GM12878 (cell line): ENCODE results near the gene MATN3. TPM values are rescaled to one million over a fixed set of nuclear protein-coding genes. Genes with fewer than 3 reads are reported as not detected.

Experiments
- ATAC-seq: fragments of 200-7000 bp; cut with Tn5 transposase; 3 replicates; pipeline ENCODE4 v1.9.1; 2020; ENCODE audit warnings: mild to moderate bottlenecking, moderate library complexity
- BruUV-seq: library from RNA; stranded (reverse); fragments of 400-500 nt; replicated peaks from 2 replicates; lab custom pipeline; 2021; lab: Mats Ljungman, UMichigan
- CTCF ChIA-PET: fragments of 300-600 bp; sonication (Branson Sonifier 250); formaldehyde crosslinking; extraction: SDS; loops from one replicate; lab custom pipeline; 2021; ENCODE audit warnings: inconsistent platforms; lab: Yijun Ruan, JAX
- POLR2A ChIA-PET: fragments of 350-600 bp; formaldehyde crosslinking; extraction: SDS; loops from one replicate; lab custom pipeline; 2021; ENCODE audit warnings: inconsistent platforms; lab: Charles Lee
- RAD21 ChIA-PET: fragments of 300-600 bp; sonication (Branson Sonifier 250); formaldehyde crosslinking; loops from one replicate; lab custom pipeline; 2023; ENCODE audit warnings: antibody characterized with exemption; ENCODE audit not compliant: unreplicated experiment; lab: Charles Lee
- SMC1A ChIA-PET: fragments of 300-600 bp; sonication (Branson Sonifier 250); formaldehyde crosslinking; loops from one replicate; lab custom pipeline; 2023; ENCODE audit not compliant: unreplicated experiment, uncharacterized antibody; lab: Charles Lee
- DNase-seq: peaks from one replicate; pipeline ENCODE4 v3.0.0-alpha.2; 2011; ENCODE audit warnings: low read depth, low spot score
- FAIRE-seq: peaks from 3 replicates; lab custom pipeline; 2011; peaks lifted over from hg19 to GRCh38; lab: Jason Lieb, UNC
- H2AFZ ChIP-seq: 2 replicates; pipeline ENCODE4 v1.6.0; 2011; ENCODE audit warnings: low read depth, low read length, control low read depth; ENCODE audit not compliant: control insufficient read depth
- H3K27ac ChIP-seq: 2 replicates; pipeline ENCODE4 v1.5.1; 2011; ENCODE audit warnings: control low read depth; ENCODE audit not compliant: control insufficient read depth, insufficient read depth
- H3K27me3 ChIP-seq, 2 experiments: replicated peaks in 1 of 2; 2 replicates each; pipeline versions ENCODE4 v1.6.0 to v1.6.1; 2011; ENCODE audit warnings: low read length in 1 of 2; ENCODE audit not compliant: control insufficient read depth in 2 of 2, insufficient read depth in 2 of 2
- H3K36me3 ChIP-seq, 2 experiments: 2 replicates each; pipeline ENCODE4 v1.5.1; 2011; ENCODE audit warnings: low read length in 1 of 2; ENCODE audit not compliant: control insufficient read depth in 2 of 2, insufficient read depth in 2 of 2
- H3K4me1 ChIP-seq: 2 replicates; pipeline ENCODE4 v1.6.1; 2011; ENCODE audit warnings: mild to moderate bottlenecking, low read length, moderate library complexity, mixed read lengths; ENCODE audit not compliant: control insufficient read depth, insufficient read depth
- H3K4me2 ChIP-seq: 2 replicates; pipeline ENCODE4 v1.6.0; 2011; ENCODE audit warnings: control low read depth; ENCODE audit not compliant: control insufficient read depth, insufficient read depth
- H3K4me3 ChIP-seq: fragments of 200-600 bp; sonication (generic); 2 replicates; pipeline ENCODE4 v1.5.1; 2016
- H3K79me2 ChIP-seq: 2 replicates; pipeline ENCODE4 v1.6.0; 2011; ENCODE audit warnings: low read length; ENCODE audit not compliant: control insufficient read depth, insufficient read depth
- H3K9ac ChIP-seq: 2 replicates; pipeline ENCODE4 v1.8.0; 2011; ENCODE audit warnings: low read length, control low read depth, mixed read lengths; ENCODE audit not compliant: control insufficient read depth, insufficient read depth
- H3K9me3 ChIP-seq: replicated peaks from 3 replicates; pipeline ENCODE4 v1.5.1; 2011; ENCODE audit warnings: mild to moderate bottlenecking, low read length; ENCODE audit not compliant: control insufficient read depth, insufficient read depth
- H4K20me1 ChIP-seq: 2 replicates; pipeline ENCODE4 v1.6.0; 2011; ENCODE audit not compliant: control insufficient read depth, insufficient read depth
- CREB1 ChIP-seq: IDR thresholded peaks from 2 replicates; pipeline ENCODE4 v1.6.1; 2012; ENCODE audit warnings: low read depth, mild to moderate bottlenecking, inconsistent platforms
- EZH2 ChIP-seq: IDR thresholded peaks from 2 replicates; pipeline ENCODE4 v1.6.1; 2012; ENCODE audit warnings: low read depth, mild to moderate bottlenecking, control low read depth, inconsistent platforms, low read length, borderline replicate concordance; ENCODE audit not compliant: control insufficient read depth
- JUNB ChIP-seq: IDR thresholded peaks from 2 replicates; pipeline ENCODE4 v1.6.1; 2016; ENCODE audit warnings: antibody characterized with exemption, mild to moderate bottlenecking
- MAX ChIP-seq: IDR thresholded peaks from 2 replicates; pipeline ENCODE4 v1.6.1; 2012; ENCODE audit warnings: low read depth, low read length, improper control_type of control experiment
- MXI1 ChIP-seq: fragments of 150-350 bp; IDR thresholded peaks from 2 replicates; pipeline ENCODE4 v1.6.1; 2011; ENCODE audit warnings: low read depth, mild to moderate bottlenecking, inconsistent platforms, low read length, improper control_type of control experiment
- PAX5 ChIP-seq: IDR thresholded peaks from 2 replicates; pipeline ENCODE4 v1.6.1; 2011; ENCODE audit warnings: low read depth, low read length, borderline replicate concordance
- SUZ12 ChIP-seq: fragments of 200-600 bp; sonication (generic); IDR thresholded peaks from one replicate; pipeline ENCODE4 v1.6.1; 2018; ENCODE audit warnings: antibody characterized with exemption, mild to moderate bottlenecking; ENCODE audit not compliant: unreplicated experiment
- USF1 ChIP-seq: IDR thresholded peaks from 2 replicates; pipeline ENCODE4 v1.6.1; 2011; ENCODE audit warnings: borderline replicate concordance, low read depth, mild to moderate bottlenecking, moderate library complexity, mixed read lengths, low read length; ENCODE audit not compliant: insufficient read depth; ENCODE audit errors: extremely low read length
- YBX1 ChIP-seq: fragments of 450-650 bp; IDR thresholded peaks from 2 replicates; pipeline ENCODE4 v1.6.1; 2016; ENCODE audit warnings: antibody characterized with exemption
- ZBED1 ChIP-seq: IDR thresholded peaks from 2 replicates; pipeline ENCODE4 v1.6.1; 2016; ENCODE audit warnings: borderline replicate concordance
- ZBTB40 ChIP-seq: fragments of 450-650 bp; IDR thresholded peaks from 2 replicates; pipeline ENCODE4 v1.6.1; 2016; ENCODE audit warnings: mild to moderate bottlenecking, moderate library complexity, borderline replicate concordance
- WGBS: methylation state at CpG from one replicate; pipeline ENCODE4 v1.1.6; 2016; ENCODE audit warnings: low lambda C conversion rate; ENCODE audit not compliant: insufficient replicate concordance, insufficient coverage; ENCODE audit errors: missing lambda C conversion rate; 5-methylcytosine and 5-hydroxymethylcytosine counted together
- in situ Hi-C: fragments of 300-500 bp; cut with MboI; formaldehyde crosslinking; loops from 9 replicates; pipeline ENCODE4 v1.14.3; 2018; ENCODE audit warnings: mixed read lengths
- intact Hi-C: fragments of 100-400 bp; cut with micrococcal nuclease; formaldehyde crosslinking; loops from one replicate; pipeline ENCODE4 v1.14.2; 2022; ENCODE audit not compliant: unreplicated experiment
- polyA plus RNA-seq, 11 experiments: library from polyadenylated mRNA; depleted of rRNA in 4 of 11; unstranded in 6 of 11; stranded (reverse) in 5 of 11; fragments of >200 nt; fragmentation: Nextera tagmentation in 4 of 11; fragmentation: Illumina TruSeq in 1 of 11; extraction: Ambion mirVana in 4 of 11; extraction: Trizol in 1 of 11; gene quantifications; 1 replicate in 1 of 11; 2 replicates in 10 of 11; pipeline versions ENCODE4 v1.2.1 to v1.2.3, GENCODE V29; 2011 to 2016; ENCODE audit warnings: inconsistent platforms in 2 of 11, missing spikeins in 2 of 11, low read depth in 1 of 11
- total RNA-seq, 4 experiments: library from RNA; depleted of rRNA in 3 of 4; stranded (reverse); fragments of >200 nt in 3 of 4; fragmentation: Illumina TruSeq in 1 of 4; extraction: Trizol in 1 of 4; gene quantifications; 2 replicates each; pipeline versions ENCODE4 v1.2.1 to v1.2.3, GENCODE V29; 2013 to 2021
- TF ChIP-seq, protein P1 (sequence below): fragments of 450-650 bp; formaldehyde crosslinking; IDR thresholded peaks from 2 replicates; pipeline ENCODE4 v1.4.0; 2020; ENCODE audit warnings: mild to moderate bottlenecking, moderate library complexity

MATN3 gene
- total and polyA plus RNA-seq, 10 of the 15 experiments (the other 5 are each of a cell fraction or from before 2014, with no cell fraction given) = 0.09 TPM; not detected in 9

DNA sequence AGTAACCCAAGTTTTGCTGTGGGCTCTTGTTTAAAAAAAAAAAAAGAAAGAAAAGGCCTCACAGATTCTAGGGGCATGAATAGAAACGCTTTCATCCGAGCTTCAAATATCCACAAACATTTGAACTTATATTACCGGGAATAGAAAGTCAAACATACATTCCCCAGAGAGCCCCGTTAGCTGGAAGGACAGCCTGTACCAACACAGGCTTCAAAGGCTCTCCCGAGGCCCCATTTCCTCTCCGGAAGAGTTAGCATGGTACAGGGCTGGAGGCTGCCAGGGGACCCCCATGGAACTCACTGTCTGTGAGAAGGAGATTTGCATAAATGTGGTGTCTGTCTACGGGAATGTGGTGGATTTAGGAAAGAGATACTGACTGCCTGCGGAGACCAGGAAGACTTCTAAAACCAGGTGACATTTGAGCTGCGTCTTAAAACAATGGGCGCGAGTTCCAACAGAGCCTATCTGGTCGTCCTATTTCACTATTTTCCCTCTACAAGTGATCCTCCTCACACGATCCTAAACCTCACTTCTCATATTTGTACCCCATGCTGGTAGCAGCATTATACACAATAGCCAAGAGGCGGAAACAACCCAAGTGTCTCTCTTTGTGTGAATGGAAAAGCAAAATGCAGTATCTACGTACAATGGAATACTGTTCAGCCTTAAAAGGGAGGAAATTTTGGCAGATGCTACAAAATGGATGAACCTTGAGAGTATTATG is 820 bp upstream of the MATN3 start:
- ChIA-PET CTCF (interaction anchor here (0.8 to 4.6 kb wide), 11 partner anchors 10 to 213 kb away, joined by 3 to 57 read pairs (median 22); partner anchors contain the start of gene SDC1), POLR2A (interaction anchor here (0.6 kb wide), 1 partner anchor 127 kb away, joined by 3 read pairs; no protein-coding TSS in a partner anchor), SMC1A (interaction anchor here (0.8 to 3.7 kb wide), 3 partner anchors 25 to 81 kb away, joined by 3 to 31 read pairs (median 24); no protein-coding TSS in a partner anchor), RAD21 (interaction anchor here (1.6 to 1.9 kb wide), 2 partner anchors 57 to 212 kb away, joined by 4 to 5 read pairs; partner anchors contain the start of gene SDC1)
- Histone ChIP-seq H3K27me3 (peaks cover 5 to 16% of the 10 kb centered on the region in 2 experiments), H3K4me2 (peak overlapping the region; percentile 74; the same call in 1 of the 2 replicates), H3K9ac (no peak overlapping the region), H3K4me3 (peak overlapping the region; percentile 68; the same call in 1 of the 2 replicates), H3K9me3 (no peaks in the 10 kb centered on the region; the same call in 2 of the 3 replicates), H3K27ac (no peak overlapping the region), H3K4me1 (no peaks in the 10 kb centered on the region), H3K36me3 (no peaks in the 10 kb centered on the region), H4K20me1 (no peaks in the 10 kb centered on the region), H3K79me2 (no peaks in the 10 kb centered on the region), H2AFZ (no peak overlapping the region)
- no TSS peak for BruUV-seq
- 45% methylated on average over 14 of the region's 15 CpGs for WGBS
- in situ Hi-C loops (loop anchor here (10.0 kb wide), 1 partner anchor 82 kb away; no protein-coding TSS in a partner anchor), intact Hi-C loops (no loop called here)
- ATAC-seq (no peak), DNase-seq (no peak), FAIRE-seq (no peak)
- TF ChIP-seq, protein P1, sequence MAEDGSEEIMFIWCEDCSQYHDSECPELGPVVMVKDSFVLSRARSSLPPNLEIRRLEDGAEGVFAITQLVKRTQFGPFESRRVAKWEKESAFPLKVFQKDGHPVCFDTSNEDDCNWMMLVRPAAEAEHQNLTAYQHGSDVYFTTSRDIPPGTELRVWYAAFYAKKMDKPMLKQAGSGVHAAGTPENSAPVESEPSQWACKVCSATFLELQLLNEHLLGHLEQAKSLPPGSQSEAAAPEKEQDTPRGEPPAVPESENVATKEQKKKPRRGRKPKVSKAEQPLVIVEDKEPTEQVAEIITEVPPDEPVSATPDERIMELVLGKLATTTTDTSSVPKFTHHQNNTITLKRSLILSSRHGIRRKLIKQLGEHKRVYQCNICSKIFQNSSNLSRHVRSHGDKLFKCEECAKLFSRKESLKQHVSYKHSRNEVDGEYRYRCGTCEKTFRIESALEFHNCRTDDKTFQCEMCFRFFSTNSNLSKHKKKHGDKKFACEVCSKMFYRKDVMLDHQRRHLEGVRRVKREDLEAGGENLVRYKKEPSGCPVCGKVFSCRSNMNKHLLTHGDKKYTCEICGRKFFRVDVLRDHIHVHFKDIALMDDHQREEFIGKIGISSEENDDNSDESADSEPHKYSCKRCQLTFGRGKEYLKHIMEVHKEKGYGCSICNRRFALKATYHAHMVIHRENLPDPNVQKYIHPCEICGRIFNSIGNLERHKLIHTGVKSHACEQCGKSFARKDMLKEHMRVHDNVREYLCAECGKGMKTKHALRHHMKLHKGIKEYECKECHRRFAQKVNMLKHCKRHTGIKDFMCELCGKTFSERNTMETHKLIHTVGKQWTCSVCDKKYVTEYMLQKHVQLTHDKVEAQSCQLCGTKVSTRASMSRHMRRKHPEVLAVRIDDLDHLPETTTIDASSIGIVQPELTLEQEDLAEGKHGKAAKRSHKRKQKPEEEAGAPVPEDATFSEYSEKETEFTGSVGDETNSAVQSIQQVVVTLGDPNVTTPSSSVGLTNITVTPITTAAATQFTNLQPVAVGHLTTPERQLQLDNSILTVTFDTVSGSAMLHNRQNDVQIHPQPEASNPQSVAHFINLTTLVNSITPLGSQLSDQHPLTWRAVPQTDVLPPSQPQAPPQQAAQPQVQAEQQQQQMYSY (CRISPR knock-in tag) = no peak
- TF ChIP-seq ZBED1 = no peak
- TF ChIP-seq EZH2 = no peak
- TF ChIP-seq YBX1 = no peak
- TF ChIP-seq SUZ12 = no peak
- TF ChIP-seq JUNB = no peak
- no peak for TF ChIP-seq USF1
- TF ChIP-seq CREB1 = no peak
- TF ChIP-seq ZBTB40 = no peak
- TF ChIP-seq PAX5 = no peak
- TF ChIP-seq MXI1 = no peak
- no peak for TF ChIP-seq MAX
